MM.1S (cell line): ENCODE results near the gene NUDT5.

Experiments used
- DNase-seq: peaks from one replicate; pipeline ENCODE4 v3.0.0-alpha.2; 2015
- H2AFZ ChIP-seq: fragments of 300-600 bp; sonication (generic); 2 replicates; pipeline ENCODE4 v1.6.0; 2016; ENCODE audit warnings: antibody characterized with exemption, low read length
- H3F3A ChIP-seq: fragments of 300-600 bp; sonication (generic); 2 replicates; pipeline ENCODE4 v1.6.1; 2016; ENCODE audit warnings: mild to moderate bottlenecking, antibody characterized with exemption, low read length, moderate library complexity, mixed read lengths; ENCODE audit not compliant: insufficient read depth
- H3K27ac ChIP-seq: fragments of 300-600 bp; sonication (generic); 2 replicates; pipeline ENCODE4 v1.5.1; 2016; ENCODE audit warnings: mild to moderate bottlenecking, low read length
- H3K27me3 ChIP-seq: fragments of 300-600 bp; sonication (generic); replicated peaks from 2 replicates; pipeline ENCODE4 v1.6.0; 2016; ENCODE audit warnings: low read length; ENCODE audit not compliant: insufficient read depth
- H3K36me3 ChIP-seq: fragments of 300-600 bp; sonication (generic); replicated peaks from 2 replicates; pipeline ENCODE4 v1.6.1; 2016; ENCODE audit warnings: mild to moderate bottlenecking, low read length, mixed read lengths; ENCODE audit not compliant: insufficient read depth
- H3K4me1 ChIP-seq: fragments of 300-600 bp; sonication (generic); 2 replicates; pipeline ENCODE4 v1.6.1; 2016; ENCODE audit warnings: low read length, mixed read lengths
- H3K4me2 ChIP-seq: fragments of 300-600 bp; sonication (generic); 2 replicates; pipeline ENCODE4 v1.6.0; 2016; ENCODE audit warnings: low read depth, low read length
- H3K4me3 ChIP-seq: fragments of 300-600 bp; sonication (generic); 2 replicates; pipeline ENCODE4 v1.5.1; 2016; ENCODE audit warnings: low read length, mixed read lengths
- H3K79me2 ChIP-seq: fragments of 300-600 bp; sonication (generic); 2 replicates; pipeline ENCODE4 v1.6.1; 2016; ENCODE audit warnings: mixed run types, low read length, mixed read lengths
- H3K9ac ChIP-seq: fragments of 300-600 bp; sonication (generic); 2 replicates; pipeline ENCODE4 v1.6.1; 2016; ENCODE audit warnings: low read length, mixed read lengths
- H3K9me2 ChIP-seq: fragments of 300-600 bp; sonication (generic); replicated peaks from 2 replicates; pipeline ENCODE4 v1.6.1; 2016; ENCODE audit warnings: mild to moderate bottlenecking, low read length, mixed read lengths; ENCODE audit not compliant: insufficient read depth
- H3K9me3 ChIP-seq: fragments of 300-600 bp; sonication (generic); replicated peaks from 2 replicates; pipeline ENCODE4 v1.6.1; 2016; ENCODE audit warnings: mild to moderate bottlenecking, low read length, mixed read lengths; ENCODE audit not compliant: insufficient read depth
- H4K20me1 ChIP-seq: fragments of 300-600 bp; sonication (generic); 2 replicates; pipeline ENCODE4 v1.6.1; 2016; ENCODE audit warnings: mild to moderate bottlenecking, low read length, moderate library complexity, mixed read lengths; ENCODE audit not compliant: insufficient read depth
- CTCF ChIP-seq: fragments of 300-600 bp; sonication (generic); IDR thresholded peaks from 2 replicates; pipeline ENCODE4 v1.5.1; 2016; ENCODE audit warnings: antibody characterized with exemption, low read length, mixed read lengths
- EZH2 ChIP-seq: fragments of 300-600 bp; sonication (generic); optimal IDR thresholded peaks from 2 replicates; pipeline ENCODE3; 2017; ENCODE audit warnings: low read depth, mild to moderate bottlenecking, antibody characterized with exemption, low read length, mixed read lengths
- EZH2phosphoT487 ChIP-seq: fragments of 300-600 bp; sonication (generic); IDR thresholded peaks from 2 replicates; pipeline ENCODE4 v1.6.1; 2018; ENCODE audit warnings: antibody characterized with exemption, low read length

Gene NUDT5

GRCh38 chr10:12205082-12205481 lies 9.4 kb upstream of the NUDT5 start:
- no peaks in the 10 kb centered on the region for H3K9me2 ChIP-seq
- no peaks in the 10 kb centered on the region for H3K27me3 ChIP-seq
- H3K4me1 ChIP-seq = no peaks in the 10 kb centered on the region
- no peak overlapping the region for H3K27ac ChIP-seq
- H2AFZ ChIP-seq = no peak overlapping the region
- H4K20me1 ChIP-seq = no peaks in the 10 kb centered on the region
- H3K9ac ChIP-seq = no peak overlapping the region
- no peak for TF ChIP-seq EZH2phosphoT487
- TF ChIP-seq EZH2 = no peak
- no peak for TF ChIP-seq CTCF
- H3K4me3 ChIP-seq = no peak overlapping the region
- H3K4me2 ChIP-seq = no peak overlapping the region
- H3K79me2 ChIP-seq = peaks cover 91% of the 10 kb centered on the region
- H3F3A ChIP-seq = no peaks in the 10 kb centered on the region
- H3K9me3 ChIP-seq = no peaks in the 10 kb centered on the region
- H3K36me3 ChIP-seq = no peaks in the 10 kb centered on the region; the same call in 1 of the 2 replicates
- no peak for DNase-seq

GRCh38 chr10:12202226-12202625 lies 6.5 kb upstream of the NUDT5 start:
- Histone ChIP-seq H2AFZ (no peak overlapping the region), H3K4me1 (peaks cover 5% of the 10 kb centered on the region), H4K20me1 (peaks cover 4% of the 10 kb centered on the region; the same call in 1 of the 2 replicates), H3K4me2 (no peak overlapping the region), H3K27me3 (no peaks in the 10 kb centered on the region), H3K9me3 (no peaks in the 10 kb centered on the region), H3K27ac (no peak overlapping the region), H3K9me2 (no peaks in the 10 kb centered on the region), H3K36me3 (0 out of 2 replicates have a peak, but pooled peaks cover 5% of the 10 kb centered on the region), H3K79me2 (peaks cover 92% of the 10 kb centered on the region), H3F3A (no peaks in the 10 kb centered on the region), H3K9ac (no peak overlapping the region), H3K4me3 (no peak overlapping the region)
- TF ChIP-seq EZH2phosphoT487 (no peak), EZH2 (no peak), CTCF (no peak)
- no peak for DNase-seq

- Histone ChIP-seq H3K27ac (no peak overlapping the region), H3K9ac (no peak overlapping the region), H3K4me1 (peaks cover 5% of the 10 kb centered on the region), H3K4me2 (no peak overlapping the region), H3K9me2 (no peaks in the 10 kb centered on the region), H3K27me3 (no peaks in the 10 kb centered on the region), H3K36me3 (0 out of 2 replicates have a peak, but pooled peaks cover 5% of the 10 kb centered on the region), H3K79me2 (peaks cover 95% of the 10 kb centered on the region), H3F3A (0 out of 2 replicates have a peak, but pooled peaks cover 2% of the 10 kb centered on the region), H4K20me1 (peaks cover 4% of the 10 kb centered on the region; the same call in 1 of the 2 replicates), H3K4me3 (no peak overlapping the region), H3K9me3 (no peaks in the 10 kb centered on the region), H2AFZ (no peak overlapping the region)
- DNase-seq = no peak
- TF ChIP-seq EZH2 (no peak), CTCF (no peak)
These were observed 5.9 kb upstream of the NUDT5 start for GRCh38 chr10:12201543-12201942.
